Nasal cavity respiratory epithelium epithelial cell of viscerocranial mucosa (primary cell): ENCODE data around the gene YAP1. TPM values are rescaled to one million over a fixed set of nuclear protein-coding genes. Genes with fewer than 3 reads are reported as not detected.

Source experiments
- total RNA-seq: library from RNA; depleted of rRNA; stranded (reverse); fragments of >200 nt; gene quantifications from 2 replicates; pipeline ENCODE4 v1.2.3, GENCODE V29; 2014

The YAP1 gene
- total RNA-seq, result 195 and 207 TPM in 2 replicates

GRCh38 chr11:102109896-102110760, at the start of gene YAP1:
YAP1 (plus strand) TSS chr11:102110447; CDS start chr11:102110849, 402 bp downstream.

Other genes with a start within 250 kb of the YAP1 start
- gene CEP126, start 195.4 kb upstream of the YAP1 start, total RNA-seq, result 1.0 and 1.7 TPM in 2 replicates
- not detected in 2 replicates for gene ANGPTL5, start 193.9 kb upstream of the YAP1 start, total RNA-seq
- 3.0 and 5.1 TPM in 2 replicates for gene CFAP300, start 63.0 kb upstream of the YAP1 start, total RNA-seq
- gene BIRC3, start 207.0 kb downstream of the YAP1 start, total RNA-seq, result 3.1 and 9.0 TPM in 2 replicates
- gene BIRC2, start 236.8 kb downstream of the YAP1 start, total RNA-seq, result 77.9 and 79.9 TPM in 2 replicates